Mucosa of descending colon (tissue), 3 donors: ENCODE data around the gene PLXDC2. TPM values are rescaled to one million over a fixed set of nuclear protein-coding genes. Genes with fewer than 3 reads are reported as not detected.

Experiments
- ATAC-seq: fragments of 200-7000 bp; cut with Tn5 transposase; one replicate; pipeline ENCODE4 v1.9.1; 2020; ENCODE audit warnings: mild to moderate bottlenecking, moderate library complexity
- DNase-seq, 3 donors: peaks; one replicate each; pipeline ENCODE4 v3.0.0-alpha.2; 2020
- H3K36me3 ChIP-seq: fragments of 200-600 bp; one replicate; pipeline ENCODE4 v1.8.0; 2021; ENCODE audit warnings: low read depth, mild to moderate bottlenecking
- H3K4me1 ChIP-seq: fragments of 200-600 bp; one replicate; pipeline ENCODE4 v1.8.0; 2021; ENCODE audit warnings: low read depth, mild to moderate bottlenecking
- H3K4me3 ChIP-seq: fragments of 200-600 bp; one replicate; pipeline ENCODE4 v1.8.0; 2021; ENCODE audit warnings: mild to moderate bottlenecking
- H3K9me3 ChIP-seq: fragments of 200-600 bp; one replicate; pipeline ENCODE4 v1.8.0; 2021; ENCODE audit warnings: mild to moderate bottlenecking
- intact Hi-C, 2 donors: fragments of 100-400 bp; cut with DNase I in 1 of 2; cut with micrococcal nuclease in 1 of 2; formaldehyde crosslinking; loops; one replicate each; pipeline versions ENCODE4 v1.11.0 to v1.11.1; 2022; cut with DNase I, micrococcal nuclease
- total RNA-seq, 3 donors: library from RNA; stranded (reverse); fragmentation: NEBNext Ultra II Directional in 2 of 3; extraction: Animal tissue kit (Norgen Biotek cat#: 25700) in 2 of 3; gene quantifications; one replicate each; pipeline versions ENCODE4 v1.2.1 to v1.2.4, GENCODE V29; 2021 to 2023
- TF ChIP-seq, protein P1 (sequence below): fragments of 200-600 bp; IDR thresholded peaks from one replicate; pipeline ENCODE4 v1.8.0; 2022; ENCODE audit warnings: antibody characterized with exemption, mild to moderate bottlenecking
- donor health status: DM: no; HTN: no; CAD: no; lungs with moderate emphysema.
- donor health status: DM: no; HTN: no; CAD: no.
- donor health status: DM: no; HTN: yes; CAD: no.

Gene PLXDC2
- total RNA-seq, 3 donors from 2014 or later: 19.9 to 31.6 (median 30.3) TPM

DNA sequence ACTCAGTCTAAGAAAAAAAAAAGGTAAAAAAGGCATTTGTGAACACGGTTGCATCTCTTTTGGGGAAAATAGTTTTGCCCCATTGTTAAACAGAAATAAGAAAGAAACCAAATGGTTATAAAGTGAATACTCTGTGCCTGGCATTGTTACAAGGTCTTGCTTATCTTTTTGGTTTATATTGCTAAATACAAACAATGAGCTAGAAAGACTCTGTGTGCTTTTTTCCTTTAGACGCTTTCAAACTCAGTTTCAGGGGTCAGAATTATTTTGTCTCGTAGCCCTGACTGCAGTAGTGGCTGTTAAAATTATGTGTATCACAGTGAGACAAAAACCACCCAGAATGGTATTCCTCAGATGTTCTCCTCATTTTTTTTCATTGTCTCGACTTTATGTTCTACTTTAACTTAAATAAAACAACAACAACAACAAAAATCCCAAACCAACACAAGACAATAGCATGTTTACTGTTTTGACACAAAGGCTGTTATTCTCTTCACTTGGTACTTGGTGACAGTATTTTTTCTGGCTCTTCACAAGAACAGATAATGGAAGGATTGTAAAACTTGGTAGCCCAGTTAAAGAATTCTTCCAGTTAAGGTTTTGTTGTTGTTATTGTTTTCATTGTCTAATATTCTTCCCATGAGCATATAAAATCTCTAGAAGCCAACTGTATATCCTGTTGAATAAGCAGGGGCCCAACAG is 190.1 kb downstream of the PLXDC2 start:
- TF ChIP-seq, protein P1, sequence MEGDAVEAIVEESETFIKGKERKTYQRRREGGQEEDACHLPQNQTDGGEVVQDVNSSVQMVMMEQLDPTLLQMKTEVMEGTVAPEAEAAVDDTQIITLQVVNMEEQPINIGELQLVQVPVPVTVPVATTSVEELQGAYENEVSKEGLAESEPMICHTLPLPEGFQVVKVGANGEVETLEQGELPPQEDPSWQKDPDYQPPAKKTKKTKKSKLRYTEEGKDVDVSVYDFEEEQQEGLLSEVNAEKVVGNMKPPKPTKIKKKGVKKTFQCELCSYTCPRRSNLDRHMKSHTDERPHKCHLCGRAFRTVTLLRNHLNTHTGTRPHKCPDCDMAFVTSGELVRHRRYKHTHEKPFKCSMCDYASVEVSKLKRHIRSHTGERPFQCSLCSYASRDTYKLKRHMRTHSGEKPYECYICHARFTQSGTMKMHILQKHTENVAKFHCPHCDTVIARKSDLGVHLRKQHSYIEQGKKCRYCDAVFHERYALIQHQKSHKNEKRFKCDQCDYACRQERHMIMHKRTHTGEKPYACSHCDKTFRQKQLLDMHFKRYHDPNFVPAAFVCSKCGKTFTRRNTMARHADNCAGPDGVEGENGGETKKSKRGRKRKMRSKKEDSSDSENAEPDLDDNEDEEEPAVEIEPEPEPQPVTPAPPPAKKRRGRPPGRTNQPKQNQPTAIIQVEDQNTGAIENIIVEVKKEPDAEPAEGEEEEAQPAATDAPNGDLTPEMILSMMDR: no peak
- DNase-seq (no peak), ATAC-seq (no peak)

DNA sequence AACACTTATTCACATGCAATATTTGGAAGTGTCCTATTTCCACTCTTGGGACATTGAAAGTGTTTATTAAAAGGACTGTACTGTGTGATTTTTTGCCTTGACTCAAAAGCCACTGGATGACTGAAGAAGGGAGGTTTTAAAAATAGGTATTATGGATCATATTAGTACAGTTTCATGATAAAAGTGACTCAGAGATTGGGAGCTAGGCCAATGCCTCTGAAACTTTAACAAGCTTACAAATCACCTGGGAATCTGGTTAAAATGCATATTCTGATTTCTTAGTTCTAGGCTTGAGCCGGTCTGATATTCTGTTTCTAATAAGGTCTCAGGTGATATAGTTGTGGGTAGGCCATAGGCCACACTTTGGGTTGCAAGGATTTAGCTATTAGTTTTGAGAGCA is 191.2 kb downstream of the PLXDC2 start:
- Histone ChIP-seq H3K36me3 (no peaks in the 10 kb centered on the region), H3K4me1 (no peaks in the 10 kb centered on the region), H3K4me3 (no peak overlapping the region), H3K9me3 (no peaks in the 10 kb centered on the region)
- DNase-seq: no peak
- TF ChIP-seq, protein P1: no peak
- intact Hi-C loops: no loop called here
- no peak for ATAC-seq

More for the DNA sequence above, 190.1 kb downstream of the PLXDC2 start:
- Histone ChIP-seq H3K9me3 (no peaks in the 10 kb centered on the region), H3K4me3 (no peak overlapping the region), H3K4me1 (no peaks in the 10 kb centered on the region), H3K36me3 (no peaks in the 10 kb centered on the region)
- intact Hi-C loops: no loop called here

DNA sequence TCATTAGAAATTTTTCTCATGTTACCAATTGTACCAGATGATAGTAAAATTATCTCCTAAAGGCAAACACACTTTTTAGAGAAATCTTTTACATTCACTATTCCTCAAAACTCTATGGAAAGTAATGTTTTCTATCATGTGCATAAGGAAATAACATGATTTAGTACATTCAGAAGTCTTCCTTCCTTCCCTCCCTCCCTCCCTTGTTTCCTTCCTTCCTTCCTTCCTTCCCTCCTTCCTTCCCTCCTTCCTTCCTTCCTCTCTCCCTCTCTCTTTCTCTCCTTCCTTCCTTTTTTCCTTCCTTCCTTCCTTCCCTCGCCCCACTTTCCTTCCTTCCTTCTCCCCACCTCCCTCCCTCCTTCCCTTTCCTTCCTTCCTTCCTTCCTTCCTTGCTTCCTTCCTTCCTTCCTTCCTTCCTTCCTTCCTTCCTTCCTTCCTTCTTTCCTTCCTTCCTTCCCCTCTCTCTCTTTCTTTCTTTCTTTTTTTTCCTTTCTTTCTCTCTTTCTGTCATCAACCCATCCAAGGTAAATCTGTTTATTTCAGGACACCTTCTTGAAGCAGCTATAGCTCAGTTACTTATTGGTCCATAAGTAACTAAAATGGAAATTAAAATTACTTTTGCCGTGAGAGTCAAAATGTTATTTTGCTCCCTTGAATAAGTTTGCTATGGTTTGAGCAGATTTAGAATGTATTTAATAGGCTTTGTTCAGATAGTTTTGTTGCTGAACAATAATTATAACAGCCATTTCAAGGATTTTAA is 197.9 kb downstream of the PLXDC2 start:
- intact Hi-C loops: no loop called here
- no peaks in the 10 kb centered on the region for H3K36me3 ChIP-seq
- no peaks in the 10 kb centered on the region for H3K9me3 ChIP-seq
- TF ChIP-seq, protein P1: no peak
- no peaks in the 10 kb centered on the region for H3K4me1 ChIP-seq
- H3K4me3 ChIP-seq: no peak overlapping the region
- ATAC-seq: no peak
- no peak for DNase-seq

DNA sequence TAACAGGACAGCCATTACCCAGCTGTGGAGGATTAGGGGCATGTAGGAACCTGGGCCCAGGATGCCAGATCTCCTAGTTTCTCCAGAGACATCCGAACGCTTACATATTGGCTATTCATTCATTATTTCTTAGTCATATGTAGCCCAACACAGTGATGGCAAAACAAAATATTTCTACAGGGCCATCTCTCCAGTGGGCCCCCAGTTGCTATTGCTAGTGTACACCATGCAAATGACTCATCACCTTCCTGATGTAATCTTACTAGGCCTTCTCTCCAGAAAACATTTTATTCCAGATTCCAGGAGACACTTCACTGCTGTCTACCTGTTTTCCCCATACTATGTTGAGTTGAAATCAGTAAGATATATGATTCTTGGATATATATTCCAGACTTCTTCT is 201.7 kb downstream of the PLXDC2 start:
- intact Hi-C loops: no loop called here
- DNase-seq: no peak
- no peak overlapping the region for H3K4me3 ChIP-seq
- no peak for ATAC-seq
- H3K4me1 ChIP-seq: no peaks in the 10 kb centered on the region
- no peaks in the 10 kb centered on the region for H3K36me3 ChIP-seq
- no peaks in the 10 kb centered on the region for H3K9me3 ChIP-seq
- TF ChIP-seq, protein P1: no peak

DNA sequence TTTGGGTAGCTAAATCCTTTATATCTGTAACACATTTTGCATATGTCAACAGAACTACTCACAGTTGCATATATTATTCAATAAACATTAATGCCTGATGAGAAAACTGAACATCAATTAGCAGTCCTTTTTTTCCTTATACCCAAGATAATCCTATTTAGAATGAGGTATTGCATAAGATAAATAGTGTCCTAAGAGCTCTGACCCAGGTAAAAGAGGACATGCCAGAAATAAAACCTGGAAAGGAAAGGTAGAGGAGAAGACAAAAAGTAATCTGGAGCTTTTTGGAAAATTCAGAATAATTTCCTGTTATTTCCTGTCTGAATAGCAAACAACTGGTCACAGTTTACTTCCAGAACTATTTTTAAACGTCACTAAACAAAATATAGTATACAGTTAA is 204.4 kb downstream of the PLXDC2 start:
- DNase-seq: no peak
- intact Hi-C loops: no loop called here
- Histone ChIP-seq H3K9me3 (no peaks in the 10 kb centered on the region), H3K36me3 (no peaks in the 10 kb centered on the region), H3K4me1 (no peaks in the 10 kb centered on the region), H3K4me3 (no peak overlapping the region)
- TF ChIP-seq, protein P1: no peak
- ATAC-seq: no peak
